Measurements from ENCODE around the gene DAG1. TPM values are rescaled to one million over a fixed set of nuclear protein-coding genes. Genes with fewer than 3 reads are reported as not detected.

The DAG1 gene
- total RNA-seq, 1 experiment from 2014 or later = 36.5 TPM

- ChIA-PET POLR2A (ENCODE audit: low non-redundant PET) (no interaction called here), CTCF (interaction anchor here (1.2 kb wide), 1 partner anchor 14 kb away, joined by 3 read pairs; no protein-coding TSS in a partner anchor)
- no peaks in the 10 kb centered on the region for H3K9me3 ChIP-seq (ENCODE audit: low read depth, low read length, poor library complexity, severe bottlenecking)
- peak within 1 kb of the TSS; percentile 61 for H3K4me3 ChIP-seq (ENCODE audit: low read depth, low read length, poor library complexity, severe bottlenecking)
- no peaks in the 10 kb centered on the region for H3K36me3 ChIP-seq (ENCODE audit: insufficient read depth, low read length, poor library complexity, severe bottlenecking)
- H3K27me3 ChIP-seq (replicated peaks; ENCODE audit: insufficient read depth, low read depth, low read length, poor library complexity) = no peaks in the 10 kb centered on the region
- TF ChIP-seq EZH2 (IDR thresholded peaks at IDR 0.05; ENCODE audit: borderline replicate concordance, low read depth, low read length, poor library complexity, severe bottlenecking) = no peak
- no peak for TF ChIP-seq CTCF (conservative IDR thresholded peaks at IDR 0.05; ENCODE audit: low read depth, low read length)
- no TSS peak for BruUV-seq (replicated peaks)
- peak within 1 kb of the TSS; percentile 76 for H3K27ac ChIP-seq (ENCODE audit: low read depth, low read length, poor library complexity, severe bottlenecking)
- intact Hi-C loops (cut with micrococcal nuclease; ENCODE audit: unreplicated experiment) = no loop called here
- no peaks in the 10 kb centered on the region for H3K4me1 ChIP-seq (ENCODE audit: insufficient read depth, low read length, poor library complexity, severe bottlenecking)
- peak; percentile 89 for DNase-seq (ENCODE audit: low spot score)
Observed at GRCh38 chr3:49553692-49554632, 83.9 kb downstream of the DAG1 start, which contains the start of gene BSN. Gene BSN, plus strand, starts transcription at chr3:49554477. Its CDS starts 126 bp downstream, at chr3:49554603.

- Histone ChIP-seq H3K27me3 (replicated peaks; ENCODE audit: insufficient read depth, low read depth, low read length, poor library complexity) (no peaks in the 10 kb centered on the region), H3K4me1 (ENCODE audit: insufficient read depth, low read length, poor library complexity, severe bottlenecking) (no peaks in the 10 kb centered on the region), H3K9me3 (ENCODE audit: low read depth, low read length, poor library complexity, severe bottlenecking) (no peaks in the 10 kb centered on the region), H3K27ac (ENCODE audit: low read depth, low read length, poor library complexity, severe bottlenecking) (no peak overlapping the region), H3K4me3 (ENCODE audit: low read depth, low read length, poor library complexity, severe bottlenecking) (peak overlapping the region; percentile 61), H3K36me3 (ENCODE audit: insufficient read depth, low read length, poor library complexity, severe bottlenecking) (no peaks in the 10 kb centered on the region)
- peak; percentile 8 for DNase-seq (ENCODE audit: low spot score)
- TF ChIP-seq EZH2 (IDR thresholded peaks at IDR 0.05; ENCODE audit: borderline replicate concordance, low read depth, low read length, poor library complexity, severe bottlenecking) = no peak
- no peak for TF ChIP-seq CTCF (conservative IDR thresholded peaks at IDR 0.05; ENCODE audit: low read depth, low read length)
- CTCF ChIA-PET = interaction anchor here (1.2 kb wide), 1 partner anchor 15 kb away, joined by 3 read pairs; no protein-coding TSS in a partner anchor
- BruUV-seq (replicated peaks) = no TSS peak
- intact Hi-C loops (cut with micrococcal nuclease; ENCODE audit: unreplicated experiment) = no loop called here
- POLR2A ChIA-PET (ENCODE audit: low non-redundant PET) = no interaction called here
Observed at GRCh38 chr3:49554633-49555265, 84.7 kb downstream of the DAG1 start.

GRCh38 chr3:49556500-49557275 lies 86.6 kb downstream of the DAG1 start:
- ChIA-PET CTCF (no interaction called here), POLR2A (ENCODE audit: low non-redundant PET) (no interaction called here)
- no peak overlapping the region for H3K27ac ChIP-seq (ENCODE audit: low read depth, low read length, poor library complexity, severe bottlenecking)

More at GRCh38 chr3:49556500-49557275, 86.6 kb downstream of the DAG1 start:
- no peak for DNase-seq (ENCODE audit: low spot score)
- H3K4me3 ChIP-seq (ENCODE audit: low read depth, low read length, poor library complexity, severe bottlenecking) = no peak overlapping the region
- BruUV-seq (replicated peaks) = no TSS peak
- no peaks in the 10 kb centered on the region for H3K4me1 ChIP-seq (ENCODE audit: insufficient read depth, low read length, poor library complexity, severe bottlenecking)
- intact Hi-C loops (cut with micrococcal nuclease; ENCODE audit: unreplicated experiment) = no loop called here
- no peaks in the 10 kb centered on the region for H3K36me3 ChIP-seq (ENCODE audit: insufficient read depth, low read length, poor library complexity, severe bottlenecking)
- TF ChIP-seq CTCF (conservative IDR thresholded peaks at IDR 0.05; ENCODE audit: low read depth, low read length) (no peak), EZH2 (IDR thresholded peaks at IDR 0.05; ENCODE audit: borderline replicate concordance, low read depth, low read length, poor library complexity, severe bottlenecking) (no peak)
- no peaks in the 10 kb centered on the region for H3K27me3 ChIP-seq (replicated peaks; ENCODE audit: insufficient read depth, low read depth, low read length, poor library complexity)
- no peaks in the 10 kb centered on the region for H3K9me3 ChIP-seq (ENCODE audit: low read depth, low read length, poor library complexity, severe bottlenecking)
